Muscle of back (tissue), 11 donors: Measurements from ENCODE around the gene ALX3. TPM values are rescaled to one million over a fixed set of nuclear protein-coding genes. Genes with fewer than 3 reads are reported as not detected.
"Not testable (repeated sequence)": the region's sequence is repeated elsewhere in the genome, so short reads cannot be mapped to it uniquely, and the experiment has no call there.

Source experiments
- DNase-seq, 3 donors: peaks; one replicate each; pipeline versions ENCODE4 v3.0.0 to v3.0.0-alpha.2; 2013
- polyA plus RNA-seq, 10 donors: library from polyadenylated mRNA; unstranded; fragments of 120-200 nt; gene quantifications; one replicate each; pipeline ENCODE4 v1.2.1, GENCODE V29; 2013; ENCODE audit not compliant: insufficient read length in 10 of 10

Gene ALX3
- polyA plus RNA-seq, 10 donors = 0.33 TPM; not detected in 9

DNA sequence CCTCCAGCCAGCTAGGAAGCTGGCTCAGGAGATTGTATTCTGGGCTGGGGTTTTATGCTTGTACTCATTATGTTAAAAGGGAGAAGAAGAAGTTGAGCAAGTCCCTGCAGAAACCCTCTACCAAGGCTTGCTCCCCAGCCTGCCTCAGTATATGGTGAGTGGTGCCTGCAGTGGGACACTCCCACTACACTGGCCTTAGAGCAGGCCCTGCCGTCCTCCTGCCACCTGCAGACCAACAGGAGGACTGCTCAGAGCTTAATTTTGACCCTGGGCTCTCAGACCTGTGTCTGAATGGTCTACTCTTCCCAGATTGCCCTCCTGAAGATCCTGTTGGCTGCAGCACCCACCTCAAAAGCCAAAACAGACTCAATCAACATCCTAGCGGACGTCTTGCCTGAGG, 23.0 kb downstream of the ALX3 start:
- no peak for DNase-seq

DNA sequence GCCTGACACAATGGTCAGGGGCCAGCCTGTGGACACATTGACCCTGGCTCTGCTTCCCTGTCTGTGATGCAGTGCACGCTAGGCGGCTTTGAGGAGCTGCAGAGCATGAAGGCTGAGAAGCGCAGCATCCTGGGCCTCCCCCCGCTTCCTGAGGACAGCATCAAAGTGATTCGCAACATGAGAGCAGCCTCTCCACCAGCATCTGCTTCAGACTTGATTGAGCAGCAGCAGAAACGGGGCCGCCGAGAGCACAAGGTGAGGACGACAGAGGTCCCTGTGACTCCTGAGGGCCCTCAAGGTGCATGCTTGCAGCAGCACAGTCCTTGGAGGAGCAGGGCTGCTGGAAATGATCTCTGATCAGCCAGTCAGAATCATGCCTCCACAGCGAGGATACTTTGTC, 27.5 kb downstream of the ALX3 start:
- DNase-seq = no peak

DNA sequence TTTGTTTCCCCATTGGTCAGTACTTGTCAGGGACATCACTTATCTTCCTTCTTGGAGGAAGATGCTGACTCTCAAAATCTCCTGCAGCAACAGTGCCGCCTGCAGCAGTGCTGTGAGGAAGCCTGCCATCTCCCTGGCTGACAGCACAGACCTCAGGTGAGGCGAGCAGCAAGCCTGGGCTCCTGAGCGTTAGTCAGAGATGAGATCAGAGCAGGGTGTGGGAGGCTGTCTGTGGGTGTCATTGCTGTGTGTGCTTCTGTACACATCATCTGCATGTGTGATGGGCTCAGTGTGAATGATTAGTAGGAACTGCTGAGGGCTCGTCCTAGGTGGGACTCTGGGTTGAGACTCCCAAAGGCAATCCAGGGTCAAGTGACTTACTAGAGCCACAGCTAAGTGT, 29.9 kb downstream of the ALX3 start:
- DNase-seq = no peak

DNA sequence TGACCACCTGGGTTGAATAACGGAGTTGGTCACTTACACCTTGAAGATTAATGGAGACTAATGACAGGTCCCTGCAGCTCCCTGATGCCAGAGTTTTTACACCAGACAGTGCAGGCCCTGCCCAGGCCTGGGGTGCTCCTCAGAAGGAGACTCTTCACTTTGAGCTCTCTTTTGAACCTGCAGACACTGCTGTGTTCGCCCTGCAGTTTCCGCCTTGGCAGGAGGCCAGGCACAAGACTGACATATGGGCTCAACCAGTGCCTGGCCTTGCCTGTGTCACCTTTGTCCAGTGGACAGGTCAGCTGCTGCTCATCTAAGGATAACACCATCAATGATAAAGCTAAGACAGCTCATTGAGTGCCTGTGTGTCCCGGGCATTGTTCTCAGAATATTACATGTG, 30.8 kb downstream of the ALX3 start:
- DNase-seq = no peak

DNA sequence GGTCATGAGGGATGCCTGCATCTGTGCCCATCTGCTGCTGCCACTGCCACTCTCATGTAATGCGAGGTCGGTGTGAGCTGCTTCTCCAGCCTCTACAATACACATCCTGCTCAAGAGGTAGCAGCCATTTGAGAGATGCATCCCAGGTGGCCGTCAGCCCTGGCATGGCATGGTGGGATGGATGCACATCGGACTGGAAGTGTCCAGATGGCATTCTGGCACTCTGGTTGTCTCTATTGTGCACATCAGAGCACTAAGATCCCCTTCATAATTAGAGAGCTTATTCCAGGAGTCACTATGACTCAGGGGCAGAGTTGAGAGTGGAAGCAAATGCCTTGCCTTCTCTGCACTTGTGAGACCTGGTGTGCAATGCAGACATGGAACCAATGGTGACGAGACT, 32.2 kb downstream of the ALX3 start:
- no peak for DNase-seq

DNA sequence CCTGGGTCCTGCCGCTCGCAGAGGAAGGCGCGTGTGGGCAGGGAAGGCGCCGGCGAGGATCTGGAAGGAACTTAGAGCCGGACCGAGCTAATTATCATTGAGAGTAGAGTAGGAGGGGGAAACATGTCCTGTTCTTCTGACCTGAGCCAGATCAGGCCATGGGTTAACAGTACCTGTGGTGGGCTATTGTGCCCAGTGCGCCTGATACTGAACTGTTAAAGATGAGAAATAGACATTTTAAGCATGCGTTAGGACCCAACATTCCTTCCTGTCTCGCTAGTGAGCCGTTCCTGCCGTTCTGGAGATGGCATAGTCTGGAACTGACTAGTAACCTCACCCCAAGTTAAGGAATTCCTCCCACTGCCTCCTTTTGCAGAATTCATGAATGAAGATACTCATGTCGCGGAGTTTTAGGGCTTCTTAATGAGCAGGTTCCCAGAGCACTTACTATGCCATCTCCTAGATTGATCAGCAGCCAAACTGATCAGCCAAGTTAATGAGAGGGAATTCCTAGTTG, 35.2 kb downstream of the ALX3 start:
- no peak for DNase-seq

DNA sequence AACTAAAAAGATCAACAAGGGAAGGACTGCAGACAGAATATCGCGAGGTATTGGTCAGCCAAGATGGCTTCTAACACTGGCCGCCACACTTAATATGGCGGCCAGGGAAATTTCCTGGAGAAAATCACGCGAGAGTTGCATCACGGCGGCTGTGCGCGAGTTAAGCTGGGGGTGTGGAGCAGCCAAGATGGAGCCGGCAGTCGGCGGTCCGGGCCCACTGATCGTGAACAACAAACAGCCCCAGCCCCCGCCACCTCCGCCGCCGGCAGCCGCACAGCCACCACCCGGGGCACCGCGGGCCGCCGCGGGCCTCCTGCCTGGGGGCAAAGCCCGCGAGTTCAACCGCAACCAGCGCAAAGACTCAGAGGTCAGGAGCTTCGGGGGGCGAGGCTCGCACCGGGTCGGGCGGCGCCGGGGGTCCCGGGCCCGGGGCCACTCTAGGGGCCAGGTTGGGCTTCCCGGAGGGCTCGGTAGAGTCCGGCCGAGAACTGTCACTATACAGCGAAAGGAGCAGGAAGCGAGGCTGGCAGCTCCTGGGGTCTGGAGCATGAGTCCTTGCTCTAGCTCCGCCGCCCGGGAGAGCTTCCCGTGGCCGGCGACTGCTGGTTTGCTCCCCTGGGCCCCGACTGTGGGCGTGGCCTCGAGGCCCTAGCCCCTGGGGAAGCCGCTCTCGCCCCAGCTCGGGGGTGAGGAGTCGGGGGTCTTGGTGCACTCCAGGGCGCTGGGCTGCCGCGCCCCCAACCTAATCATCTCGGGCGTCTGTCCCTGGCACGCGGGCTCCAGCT, 35.8 kb downstream of the ALX3 start, which contains the start of gene STRIP1:
TSS of gene STRIP1 (plus strand) at position 174 of the 785 bp plus-strand sequence. CDS start at position 188, 14 bp downstream.
- peak; percentile 96 to 98 (median 97) for DNase-seq

DNA sequence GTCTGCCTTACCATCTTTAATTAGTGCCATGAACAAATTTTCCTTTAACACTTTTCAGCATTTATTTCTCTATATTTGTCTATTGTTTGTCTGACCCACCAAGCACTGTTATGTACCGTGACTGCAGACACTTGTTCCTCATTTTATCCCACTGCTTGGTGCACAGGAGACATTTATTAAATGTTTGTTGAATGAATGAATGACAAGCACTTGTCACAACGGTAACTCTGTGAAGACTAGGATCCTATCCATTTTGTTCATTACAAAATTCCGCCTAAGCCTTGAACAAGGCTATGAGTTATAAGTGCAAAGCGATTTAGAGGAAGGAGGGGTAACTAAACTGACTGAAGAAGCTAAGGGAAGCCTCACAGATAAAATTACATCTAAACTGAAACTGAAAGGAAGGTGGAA, 36.4 kb downstream of the ALX3 start:
- DNase-seq = no peak

DNA sequence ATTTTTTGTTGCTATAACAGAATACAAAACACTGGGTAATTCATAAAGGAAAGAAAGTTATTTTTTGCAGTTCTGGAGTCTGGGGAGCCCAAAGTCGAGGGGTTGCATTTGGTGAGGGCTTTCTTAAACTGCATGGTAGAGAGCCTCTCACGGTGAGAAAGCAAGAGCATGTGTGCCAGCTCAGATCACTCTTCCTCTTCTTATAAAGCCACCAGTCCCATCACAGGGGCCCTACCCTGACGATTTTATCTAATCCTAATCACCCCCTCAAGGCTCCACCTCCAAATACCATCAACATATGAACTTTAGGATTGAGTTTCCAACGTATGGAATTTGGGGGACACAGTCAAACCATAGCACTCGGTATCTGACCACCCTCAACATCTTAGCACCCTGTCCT, 37.1 kb downstream of the ALX3 start:
- DNase-seq = no peak

DNA sequence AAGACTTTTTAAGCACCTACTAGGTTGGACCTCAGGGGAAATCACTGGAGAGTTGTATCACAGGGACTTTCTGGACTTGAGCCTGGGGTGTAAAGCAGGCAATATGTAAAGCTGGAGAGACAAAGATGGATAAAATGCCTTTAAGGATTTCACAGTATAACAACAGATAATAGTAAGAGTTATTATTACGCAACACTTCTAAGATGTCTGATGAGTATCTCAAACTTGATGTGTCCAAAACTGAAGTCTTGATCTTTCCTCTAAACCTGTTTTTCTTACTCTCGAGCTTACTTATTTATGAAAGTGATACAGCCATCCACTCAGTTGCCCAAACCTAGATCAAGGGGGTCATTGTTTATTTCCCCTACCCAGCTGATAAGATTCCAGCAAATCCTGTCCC, 38.1 kb downstream of the ALX3 start:
- DNase-seq = no peak

DNA sequence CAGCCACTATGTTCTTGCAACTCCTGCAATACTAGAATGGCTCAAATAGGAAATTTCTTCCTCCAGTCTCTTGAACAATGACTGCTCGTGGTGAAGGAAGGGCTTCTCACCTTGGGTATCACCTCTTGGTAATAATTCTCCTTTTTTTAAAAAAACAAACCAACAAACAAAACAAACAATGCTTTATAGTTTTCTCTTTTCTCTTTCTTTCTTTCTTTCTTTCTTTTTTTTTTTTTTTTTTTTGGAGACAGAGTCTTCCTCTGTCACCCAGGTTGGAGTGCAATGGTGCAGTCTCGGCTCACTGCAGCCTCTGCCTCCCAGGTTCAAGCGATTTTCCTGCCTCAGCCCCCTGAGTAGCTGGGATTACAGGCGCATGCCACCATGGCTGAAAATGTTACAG, 39.8 kb downstream of the ALX3 start:
- not testable (repeated sequence) for DNase-seq

DNA sequence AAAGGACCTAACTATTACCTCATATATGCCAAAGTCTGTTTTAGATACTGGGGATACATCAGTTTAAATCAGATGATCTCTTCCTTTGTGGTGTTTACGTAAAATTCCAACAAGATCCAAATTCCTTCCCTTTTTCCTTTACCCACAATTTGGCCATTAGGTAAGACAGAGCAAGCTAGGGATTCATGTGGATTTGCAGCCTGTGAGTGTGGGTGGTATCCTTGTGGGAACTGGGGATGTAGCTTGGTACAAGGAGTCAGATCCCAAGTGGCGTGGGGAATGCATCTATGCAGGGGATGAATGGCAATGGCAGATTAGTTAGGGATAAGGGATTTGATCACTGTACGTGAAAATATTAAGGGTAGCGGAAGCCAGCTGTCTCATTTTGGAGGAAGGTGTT, 45.9 kb downstream of the ALX3 start:
- DNase-seq = no peak

DNA sequence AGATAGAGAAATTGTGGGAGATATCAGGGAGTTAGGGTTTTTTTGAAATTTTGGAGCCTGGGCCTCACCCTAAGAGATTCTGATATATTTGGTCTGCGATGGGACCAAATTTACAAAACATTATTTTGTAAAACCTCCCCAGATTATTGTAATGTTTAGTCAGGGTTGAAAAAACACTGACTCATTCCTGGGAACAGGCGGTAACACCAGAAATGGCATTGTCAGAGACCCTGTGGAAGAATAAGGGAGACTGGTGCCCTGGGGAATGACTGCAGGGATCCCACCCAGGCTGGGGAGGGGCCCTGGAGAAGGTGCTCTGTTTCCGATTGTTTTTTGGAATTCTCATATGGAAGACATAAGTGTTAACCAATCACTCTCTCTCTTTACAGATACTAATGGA, 49.2 kb downstream of the ALX3 start:
- no peak for DNase-seq

DNA sequence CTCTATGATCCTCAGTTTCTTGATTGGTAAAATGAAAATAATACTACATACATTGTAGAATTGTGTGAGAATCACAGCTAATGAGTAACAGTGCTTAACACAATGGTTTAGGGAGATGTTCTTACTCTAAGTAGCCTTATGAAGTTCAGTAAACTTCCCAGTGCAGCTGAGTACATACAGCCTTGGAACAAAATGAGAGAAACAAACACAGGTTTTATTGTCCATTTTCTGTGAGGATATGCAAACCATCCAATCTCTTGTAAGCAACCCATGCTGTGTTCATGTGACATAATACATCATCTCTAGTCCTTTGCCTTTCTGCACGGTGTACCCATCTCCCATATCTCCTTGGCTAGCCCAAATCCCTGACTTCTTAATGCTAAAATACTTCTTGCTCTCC, 50.7 kb downstream of the ALX3 start:
- DNase-seq = no peak

DNA sequence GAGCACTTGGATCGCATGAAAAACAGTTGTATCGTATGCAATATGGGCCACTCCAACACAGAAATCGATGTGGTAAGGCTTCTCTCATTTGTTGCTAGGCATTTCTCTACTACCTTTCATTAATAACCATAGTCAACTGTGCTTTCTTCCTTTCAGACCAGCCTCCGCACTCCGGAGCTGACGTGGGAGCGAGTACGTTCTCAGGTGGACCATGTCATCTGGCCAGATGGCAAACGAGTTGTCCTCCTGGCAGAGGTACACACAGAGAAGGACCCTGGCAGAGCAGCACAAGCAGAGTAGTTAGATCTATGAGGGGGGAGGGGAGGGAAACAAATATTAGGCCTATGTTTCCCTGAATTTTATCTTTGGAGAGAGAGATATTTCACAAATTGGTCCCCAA, 52.1 kb downstream of the ALX3 start:
- DNase-seq = no peak

DNA sequence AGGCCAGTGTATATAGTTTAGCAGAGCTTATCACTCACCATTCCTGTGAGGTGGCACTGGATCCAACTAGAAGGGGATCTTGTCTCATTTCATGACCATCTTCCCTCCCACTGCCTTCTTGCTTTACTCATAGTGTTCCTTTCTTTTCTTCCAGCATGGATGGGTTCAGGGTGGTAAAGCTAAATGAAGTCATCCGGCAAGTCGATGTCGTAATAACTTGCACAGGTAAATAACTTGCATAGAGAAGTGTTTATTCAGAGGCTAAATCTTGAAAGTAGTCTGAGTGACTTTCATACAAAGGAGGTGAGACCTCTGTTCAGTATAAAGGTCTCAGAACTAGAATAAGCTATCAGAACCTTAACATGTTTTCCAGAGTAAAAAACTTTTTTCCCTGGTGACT, 52.7 kb downstream of the ALX3 start:
- no peak for DNase-seq

DNA sequence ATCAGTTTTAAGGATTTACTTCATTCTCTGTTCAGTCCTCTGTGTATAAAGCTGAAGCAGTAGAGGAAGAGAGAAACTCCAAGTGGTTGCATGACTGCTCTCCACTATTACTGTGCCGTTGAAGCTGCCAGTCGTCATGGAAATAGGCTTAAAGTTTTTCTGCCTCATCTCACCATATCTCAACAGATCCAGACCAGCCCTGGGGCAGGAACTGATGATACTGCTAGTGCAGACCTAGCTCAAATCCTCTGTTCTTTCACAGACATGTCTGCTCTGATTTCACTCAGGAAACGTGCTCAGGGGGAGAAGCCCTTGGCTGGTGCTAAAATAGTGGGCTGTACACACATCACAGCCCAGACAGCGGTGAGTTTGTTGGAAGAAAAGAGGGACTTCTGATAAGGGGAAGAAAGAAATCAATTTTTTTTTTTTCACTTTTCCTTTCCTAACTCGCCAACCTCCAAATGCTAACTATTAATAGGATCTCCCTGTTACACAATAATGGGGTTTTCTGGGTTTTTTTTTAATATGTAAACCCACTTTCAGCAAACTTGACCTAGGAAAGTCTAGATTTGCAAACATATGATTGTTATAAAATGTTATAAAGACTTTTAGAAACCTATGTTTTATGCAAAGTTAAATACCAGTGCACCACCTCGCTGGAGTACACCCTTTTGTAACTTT, 58.2 kb downstream of the ALX3 start:
- no peak for DNase-seq

DNA sequence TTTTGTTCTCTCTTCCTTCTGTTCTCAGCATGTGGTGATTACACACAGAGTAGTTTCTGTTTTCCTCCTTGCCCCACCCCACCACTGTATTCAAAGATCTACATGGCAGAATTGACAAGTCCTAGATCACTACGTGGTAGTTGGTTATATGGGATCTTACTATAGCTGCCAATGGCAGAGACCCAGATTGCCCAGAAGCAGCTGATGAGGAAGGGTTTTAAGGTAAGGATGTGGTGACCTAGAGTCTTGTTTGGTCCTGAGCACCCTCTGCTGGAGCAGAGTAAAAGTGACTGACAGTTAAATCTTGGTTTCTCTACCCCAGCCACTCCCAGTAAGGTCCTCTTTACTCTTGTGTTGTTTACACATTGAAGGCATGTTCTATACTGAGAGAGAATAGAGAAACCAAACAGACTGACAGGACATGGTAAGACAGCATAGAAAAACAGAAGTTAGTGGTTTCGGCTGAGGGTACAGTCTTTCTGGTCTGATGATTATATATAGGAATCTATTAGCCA, 58.9 kb downstream of the ALX3 start:
- peak; percentile 19 to 50 (median 27) for DNase-seq

Other genes starting within 250 kb of the ALX3 start
- 10 to 100 TPM in 4 of 10 donors, 1 to 10 TPM in 6; 7.0 to 13.9 (median 9.3) TPM for gene CSF1, start 159.8 kb downstream of the ALX3 start, polyA plus RNA-seq
- gene AHCYL1, start 85.9 kb downstream of the ALX3 start, polyA plus RNA-seq = 10 to 100 TPM; 37.2 to 50.2 (median 41.0) TPM
- gene STRIP1, start 36.0 kb downstream of the ALX3 start, polyA plus RNA-seq = 10 to 100 TPM; 25.7 to 37.1 (median 29.8) TPM
- not detected for gene UBL4B, start 41.8 kb upstream of the ALX3 start, polyA plus RNA-seq
- 1 to 10 TPM in 1 of 10 donors, under 1 TPM in 9; 0.29 to 1.7 (median 0.41) TPM for gene SLC6A17, start 79.8 kb upstream of the ALX3 start, polyA plus RNA-seq
- 1 to 10 TPM; 5.5 to 9.3 (median 6.7) TPM for gene KCNC4, start 139.6 kb upstream of the ALX3 start, polyA plus RNA-seq